NCI-H1048 (cell line): ENCODE results near the gene CYP2B6.
"Not testable (repeated sequence)": the region's sequence is repeated elsewhere in the genome, so short reads cannot be mapped to it uniquely, and the experiment has no call there.

ENCODE experiments used
- DNase-seq: peaks from one replicate; lab custom pipeline; 2025; lab: John Stamatoyannopoulos, UW

The CYP2B6 gene

DNA sequence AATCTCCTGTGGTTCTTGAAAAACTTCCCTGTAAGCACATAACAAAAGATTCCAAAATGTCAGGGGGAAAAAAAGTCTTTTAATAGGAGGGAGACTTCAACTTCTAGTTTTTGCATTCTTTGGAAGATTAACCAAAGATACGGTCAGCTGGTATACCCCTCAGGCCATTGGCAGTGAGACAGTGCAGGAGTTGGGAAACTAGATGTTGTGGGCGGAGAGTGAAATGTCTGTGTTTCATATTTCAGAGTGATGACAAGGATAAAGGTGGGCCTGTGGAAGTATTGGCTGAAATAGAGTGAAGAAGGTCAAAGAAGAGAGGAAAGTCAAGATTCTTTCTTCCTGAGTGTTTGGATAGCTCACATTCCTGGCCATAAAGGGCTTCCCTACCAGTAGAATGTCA is 40.8 kb downstream of the CYP2B6 start:
- DNase-seq, result no peak

DNA sequence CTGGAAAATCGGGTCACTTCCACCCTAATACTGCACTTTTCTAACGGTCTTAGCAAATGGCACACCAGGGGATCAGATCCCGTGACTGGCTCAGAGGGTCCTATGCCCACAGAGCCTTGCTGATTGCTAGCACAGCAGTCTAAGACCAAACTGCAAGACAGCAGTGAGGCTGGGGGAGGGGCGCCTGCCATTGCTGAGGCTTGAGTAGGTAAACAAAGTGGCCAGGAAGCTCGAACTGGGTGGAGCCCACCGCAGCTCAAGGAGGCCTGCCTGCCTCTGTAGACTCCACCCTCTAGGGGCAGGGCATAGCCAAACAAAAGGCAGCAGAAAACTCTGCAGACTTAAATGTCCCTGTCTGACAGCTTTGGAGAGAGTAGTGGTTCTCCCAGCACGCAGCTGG is 42.2 kb downstream of the CYP2B6 start:
- not testable (repeated sequence) for DNase-seq

DNA sequence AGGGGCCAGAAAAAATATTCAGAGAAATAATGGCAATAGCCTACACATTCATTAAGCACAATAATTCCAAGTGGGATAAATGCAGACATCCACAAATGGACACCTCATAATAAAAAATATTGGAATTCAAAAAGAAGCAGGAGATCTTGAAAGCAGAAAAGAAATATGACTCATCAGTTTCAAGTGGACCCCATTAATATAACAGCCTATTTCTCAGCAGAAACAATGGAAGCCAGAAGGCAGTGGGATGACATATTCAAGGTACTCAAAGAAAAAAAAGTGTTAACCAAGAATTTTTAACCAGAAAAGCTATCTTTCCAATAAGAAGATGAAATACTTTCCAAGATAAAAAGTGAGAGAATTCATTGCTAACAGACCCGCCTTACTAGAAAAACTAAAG is 48.7 kb downstream of the CYP2B6 start:
- no peak for DNase-seq

DNA sequence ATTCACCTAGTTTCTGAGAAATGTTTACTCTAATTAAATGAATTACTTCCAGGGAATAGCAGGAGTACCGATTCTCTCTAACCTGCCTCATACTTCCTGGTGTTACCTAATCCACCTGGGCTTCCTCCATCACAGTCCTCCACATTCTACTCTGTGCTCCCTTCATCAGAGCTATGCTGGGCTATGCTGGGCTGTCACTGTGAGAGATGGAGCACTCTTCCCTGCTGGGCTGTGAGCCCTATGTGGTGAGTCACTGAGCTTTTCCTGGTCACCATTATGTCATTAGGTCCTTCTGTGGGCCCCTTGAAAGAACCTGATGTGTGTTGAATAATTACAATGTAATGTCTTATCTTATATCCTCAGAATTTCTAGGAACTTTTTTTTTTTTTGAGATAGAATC is 54.0 kb downstream of the CYP2B6 start:
- DNase-seq, result not testable (repeated sequence)

DNA sequence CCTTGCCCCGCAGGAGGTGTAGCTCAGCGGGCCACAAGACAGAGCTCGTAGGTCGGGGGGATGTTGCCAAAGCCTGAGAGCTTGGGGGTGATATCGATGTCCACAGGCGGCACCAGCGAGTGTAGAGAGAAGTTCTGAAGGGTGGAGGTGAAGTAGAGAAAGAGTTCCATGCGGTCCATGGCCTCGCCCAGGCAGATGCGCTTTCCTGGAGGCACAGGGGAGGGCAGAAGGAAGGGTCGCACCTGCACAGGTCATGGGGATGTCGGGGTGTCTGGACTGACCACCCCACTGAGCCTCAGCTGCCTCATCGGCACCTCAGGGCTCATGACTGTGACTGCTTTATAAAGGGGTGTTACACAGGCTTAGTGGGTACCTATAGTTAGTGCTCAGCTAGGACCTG is 59.3 kb downstream of the CYP2B6 start:
- DNase-seq, result no peak

DNA sequence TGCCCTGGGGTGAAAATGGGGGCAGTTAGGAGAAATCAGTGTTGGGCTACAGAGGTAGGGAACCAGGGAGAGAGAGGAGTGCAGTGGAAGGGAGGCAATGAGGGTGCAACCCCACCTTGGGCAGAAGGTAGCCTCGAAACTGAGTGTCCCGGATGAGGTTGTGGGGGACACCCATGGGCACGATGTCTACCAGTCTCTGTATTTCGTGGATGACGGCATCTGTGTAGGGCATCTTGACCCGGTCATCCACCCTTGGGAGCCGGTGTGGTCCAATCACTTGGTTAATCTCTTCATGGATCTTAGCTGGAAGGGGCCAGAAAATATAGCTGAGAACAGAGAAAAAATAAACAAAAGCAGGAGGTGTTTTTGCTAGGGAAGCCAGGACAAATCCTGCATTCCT is 61.1 kb downstream of the CYP2B6 start:
- DNase-seq, result not testable (repeated sequence)

DNA sequence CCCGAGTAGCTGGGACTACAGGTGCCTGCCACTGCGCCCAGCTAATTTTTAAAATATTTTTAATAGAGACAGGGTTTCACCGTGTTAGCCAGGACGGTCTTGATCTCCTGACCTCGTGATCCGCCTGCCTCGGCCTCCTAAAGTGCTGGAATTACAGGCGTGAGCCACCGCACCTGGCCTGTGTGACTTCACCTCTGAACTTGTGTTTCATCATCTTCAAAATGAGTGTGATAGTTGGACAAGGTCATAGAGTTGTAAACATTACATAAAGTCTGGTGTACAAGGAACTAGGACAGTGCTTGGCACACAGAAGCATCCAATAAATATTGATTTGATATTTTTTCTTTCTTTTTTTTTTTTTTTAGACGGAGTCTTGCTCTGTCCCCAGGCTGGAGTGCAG is 62.2 kb downstream of the CYP2B6 start:
- DNase-seq, result not testable (repeated sequence)

DNA sequence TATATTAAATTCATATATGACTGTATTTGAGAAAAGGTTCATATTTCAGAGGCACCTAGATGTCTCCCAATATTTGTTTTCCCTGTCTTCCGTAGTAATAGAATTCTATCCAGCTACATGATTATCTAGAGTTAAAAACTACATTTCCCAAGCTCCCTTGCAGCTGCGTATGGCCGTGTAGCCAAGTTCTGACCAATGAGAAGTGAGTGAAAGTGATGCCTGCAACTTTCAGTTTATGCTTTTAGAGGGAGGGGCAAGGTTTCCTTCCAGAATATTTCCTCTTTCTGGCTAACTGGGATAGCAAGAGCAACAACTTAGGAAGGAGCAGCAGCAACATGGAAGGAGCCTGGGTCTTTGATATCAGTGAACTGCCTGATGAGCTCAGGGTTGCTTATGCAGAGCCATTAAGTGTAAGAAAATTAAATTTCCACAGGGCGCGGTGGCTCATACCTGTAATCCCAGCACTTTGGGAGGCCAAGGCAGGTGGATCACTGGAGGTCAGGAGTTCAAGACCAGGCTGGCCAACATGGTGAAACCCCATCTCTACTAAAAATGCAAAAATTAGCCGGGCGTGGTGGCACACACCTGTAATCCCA is 74.0 kb downstream of the CYP2B6 start:
- DNase-seq, result no peak
